ENCODE data around the gene BCKDHA.
"Not testable (repeated sequence)": the region's sequence is repeated elsewhere in the genome, so short reads cannot be mapped to it uniquely, and the experiment has no call there.

BCKDHA gene

DNA sequence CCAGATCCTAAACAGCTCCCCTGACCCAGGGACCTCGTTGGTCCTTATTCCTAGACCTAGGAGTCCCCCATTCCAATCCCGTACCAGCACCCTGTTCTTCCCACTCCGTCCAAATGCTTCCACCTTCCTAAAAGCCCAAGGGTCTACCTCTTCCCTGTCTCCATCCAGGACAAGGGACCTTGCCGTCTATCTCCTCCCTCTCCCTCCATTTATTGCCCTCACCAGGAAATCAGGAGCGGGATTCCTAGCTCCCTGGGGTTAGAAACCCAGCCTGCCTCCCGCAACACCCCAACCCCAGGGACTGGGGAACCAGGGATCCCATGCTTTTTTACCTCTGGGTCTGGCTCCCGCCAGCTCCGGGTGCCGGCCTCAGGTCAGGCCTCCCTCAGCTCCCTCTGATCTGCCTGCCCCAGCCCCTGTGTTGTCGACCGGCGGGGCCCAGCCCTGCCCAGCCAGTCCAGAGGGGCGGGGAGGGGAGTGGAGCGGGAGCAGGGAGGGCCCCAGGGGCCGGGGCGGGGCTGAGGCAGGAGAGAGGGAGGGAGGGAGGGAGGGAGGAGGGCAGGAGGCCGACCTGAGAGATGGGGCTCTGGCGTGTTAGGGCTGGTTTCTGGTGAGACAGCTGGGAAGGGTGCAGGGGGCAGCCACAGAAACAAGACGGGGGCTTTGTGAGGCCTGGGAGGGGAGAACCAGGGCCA is 29.5 kb downstream of the BCKDHA start, which contains the start of gene B3GNT8:
Gene B3GNT8, minus strand, starts transcription at position 423 of the 695 bp plus-strand sequence. CDS start 596 bp downstream, outside the sequence.
- Histone ChIP-seq H3K27ac (ENCODE audit: low read depth, low read length) (no peak within 1 kb of the TSS), H2AFZ (ENCODE audit: low read length, unreplicated experiment) (no peak within 1 kb of the TSS), H3K36me3 (ENCODE audit: insufficient read depth, low read length) (no peaks in the 10 kb centered on the region), H3K4me1 (ENCODE audit: control insufficient read depth, insufficient read depth, low read length, unreplicated experiment) (no peaks in the 10 kb centered on the region), H3K79me2 (ENCODE audit: control insufficient read depth, insufficient read depth, low read length, unreplicated experiment) (no peaks in the 10 kb centered on the region), H3K27me3 (ENCODE audit: insufficient read depth, low read length) (no peaks in the 10 kb centered on the region), H3K4me3 (ENCODE audit: low read depth, low read length) (peak within 1 kb of the TSS; percentile 35)

DNA sequence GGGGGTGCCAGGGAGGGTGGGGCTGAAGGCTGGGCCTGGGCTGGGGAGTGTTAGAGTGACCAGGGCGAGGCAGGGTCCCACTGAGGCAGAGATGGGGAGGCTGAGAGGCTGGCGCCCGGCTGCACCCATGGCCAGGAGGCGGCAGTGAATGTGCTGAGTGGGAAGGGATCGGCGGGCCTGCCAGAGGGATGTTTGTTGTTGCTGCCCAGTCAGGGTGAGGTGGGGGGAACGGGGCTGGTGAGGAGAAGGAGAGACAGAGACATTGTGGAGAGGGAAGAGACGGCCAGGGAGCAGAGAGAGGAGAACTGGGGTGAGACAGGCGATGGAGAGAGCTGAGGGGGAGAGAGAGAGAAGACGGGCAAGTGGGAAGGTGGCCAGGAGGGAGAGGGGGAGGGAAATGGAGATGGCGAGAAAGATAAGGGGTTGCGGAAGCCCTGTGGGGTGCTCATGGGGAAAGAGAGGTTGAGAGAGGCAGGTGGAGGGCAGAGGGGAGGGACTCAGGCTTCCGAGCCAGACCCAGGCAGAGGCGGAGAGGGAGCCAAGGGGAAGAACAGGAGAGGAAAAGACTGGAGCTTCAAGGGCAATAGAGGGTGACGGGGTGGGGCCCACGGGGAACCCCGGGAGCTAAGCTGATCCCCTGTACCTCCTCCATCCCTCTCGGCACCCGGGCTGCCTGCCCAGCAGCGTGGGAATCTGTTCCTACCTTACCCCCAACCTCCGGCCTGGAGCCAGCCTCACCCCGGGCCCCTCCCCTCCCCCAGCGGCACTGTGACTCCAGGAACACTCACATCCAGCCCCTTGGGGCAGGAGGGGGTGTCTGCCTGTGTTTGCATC is 30.2 kb downstream of the BCKDHA start:
- no peak overlapping the region for H2AFZ ChIP-seq (ENCODE audit: low read length, unreplicated experiment)
- H3K4me3 ChIP-seq (ENCODE audit: low read depth, low read length), result no peak overlapping the region; the same call in 1 of the 2 replicates
- H3K36me3 ChIP-seq (ENCODE audit: insufficient read depth, low read length), result no peaks in the 10 kb centered on the region
- H3K4me1 ChIP-seq (ENCODE audit: control insufficient read depth, insufficient read depth, low read length, unreplicated experiment), result no peaks in the 10 kb centered on the region
- H3K27me3 ChIP-seq (ENCODE audit: insufficient read depth, low read length), result no peaks in the 10 kb centered on the region
- H3K79me2 ChIP-seq (ENCODE audit: control insufficient read depth, insufficient read depth, low read length, unreplicated experiment), result no peaks in the 10 kb centered on the region
- H3K27ac ChIP-seq (ENCODE audit: low read depth, low read length), result no peak overlapping the region

DNA sequence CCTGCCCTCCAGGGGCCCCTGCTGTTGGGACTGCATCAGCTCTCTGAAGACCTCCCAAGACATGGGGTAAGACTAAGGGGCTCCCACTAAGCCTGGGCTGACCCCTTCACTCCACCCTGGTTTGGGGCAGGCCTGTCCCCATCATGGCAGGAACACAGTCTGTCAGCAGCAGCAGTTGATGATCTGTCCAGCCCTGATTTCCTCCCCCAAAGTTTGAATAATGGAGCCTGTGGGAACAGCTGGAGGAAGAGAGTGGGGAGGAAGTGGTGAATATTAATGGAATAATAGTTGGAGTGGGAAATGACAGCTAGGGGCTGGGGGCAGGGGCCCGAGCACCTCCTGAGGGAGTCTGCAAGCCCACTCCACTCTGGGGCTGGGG is 30.9 kb downstream of the BCKDHA start:
- Histone ChIP-seq H3K79me2 (ENCODE audit: control insufficient read depth, insufficient read depth, low read length, unreplicated experiment) (no peaks in the 10 kb centered on the region), H2AFZ (ENCODE audit: low read length, unreplicated experiment) (no peak overlapping the region), H3K27ac (ENCODE audit: low read depth, low read length) (no peak overlapping the region), H3K4me3 (ENCODE audit: low read depth, low read length) (no peak overlapping the region), H3K4me1 (ENCODE audit: control insufficient read depth, insufficient read depth, low read length, unreplicated experiment) (no peaks in the 10 kb centered on the region), H3K27me3 (ENCODE audit: insufficient read depth, low read length) (no peaks in the 10 kb centered on the region), H3K36me3 (ENCODE audit: insufficient read depth, low read length) (no peaks in the 10 kb centered on the region)

GRCh38 chr19:41430922-41431321 is 33.3 kb downstream of the BCKDHA start:
- Histone ChIP-seq H3K4me1 (ENCODE audit: control insufficient read depth, insufficient read depth, low read length, unreplicated experiment) (no peaks in the 10 kb centered on the region), H2AFZ (ENCODE audit: low read length, unreplicated experiment) (no peak overlapping the region), H3K4me3 (ENCODE audit: low read depth, low read length) (no peak overlapping the region), H3K79me2 (ENCODE audit: control insufficient read depth, insufficient read depth, low read length, unreplicated experiment) (no peaks in the 10 kb centered on the region), H3K27ac (ENCODE audit: low read depth, low read length) (no peak overlapping the region), H3K27me3 (ENCODE audit: insufficient read depth, low read length) (no peaks in the 10 kb centered on the region), H3K36me3 (ENCODE audit: insufficient read depth, low read length) (no peaks in the 10 kb centered on the region)

DNA sequence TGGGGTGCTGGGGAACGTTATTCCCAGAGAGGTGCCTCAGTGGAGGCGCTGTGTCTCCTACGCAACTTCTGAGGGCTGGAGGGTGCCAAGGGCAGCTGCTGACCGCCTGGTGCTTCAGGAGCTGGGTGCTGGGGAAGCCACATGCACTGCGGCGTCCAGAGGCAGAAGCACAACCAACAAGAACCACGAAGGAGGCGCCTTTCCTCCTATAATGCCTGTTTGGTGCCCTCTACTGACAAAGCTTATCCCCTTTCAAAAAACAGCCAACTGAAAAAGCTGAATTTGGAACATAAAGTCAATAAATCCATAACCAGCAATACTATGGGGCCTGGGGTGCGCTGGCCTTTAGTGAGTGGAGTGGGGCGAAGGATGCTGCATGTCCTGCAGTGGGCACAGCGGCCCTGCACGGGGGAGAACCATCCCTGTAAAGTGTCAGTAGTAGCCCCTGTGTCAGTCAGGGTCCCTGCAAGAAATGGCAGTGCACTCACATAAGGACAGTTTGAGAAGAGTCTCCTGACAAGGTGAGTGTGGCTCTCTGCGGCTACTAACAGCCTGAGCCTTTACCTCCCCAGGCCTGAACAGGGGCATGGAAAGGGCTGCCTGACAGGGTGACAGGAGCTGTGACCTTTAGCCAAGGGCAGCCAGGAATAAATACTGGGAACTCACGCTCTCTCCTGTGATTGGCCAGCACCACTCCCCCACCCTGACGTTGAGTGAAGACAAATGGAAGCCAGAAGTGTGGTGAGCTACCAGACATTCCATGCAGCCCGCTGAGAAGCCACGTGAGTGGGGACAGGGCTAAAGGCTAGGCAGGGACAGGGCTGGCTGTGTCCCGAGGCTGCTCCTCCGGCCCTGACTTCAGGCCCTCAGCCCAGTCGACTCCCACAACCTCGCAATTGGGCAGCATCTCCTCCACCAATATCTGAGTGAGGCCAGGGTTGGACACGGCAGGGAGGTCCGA is 34.1 kb downstream of the BCKDHA start:
- H2AFZ ChIP-seq (ENCODE audit: low read length, unreplicated experiment), result no peak overlapping the region
- H3K27ac ChIP-seq (ENCODE audit: low read depth, low read length), result no peak overlapping the region
- H3K27me3 ChIP-seq (ENCODE audit: insufficient read depth, low read length), result no peaks in the 10 kb centered on the region
- H3K4me1 ChIP-seq (ENCODE audit: control insufficient read depth, insufficient read depth, low read length, unreplicated experiment), result no peaks in the 10 kb centered on the region
- H3K79me2 ChIP-seq (ENCODE audit: control insufficient read depth, insufficient read depth, low read length, unreplicated experiment), result no peaks in the 10 kb centered on the region
- no peaks in the 10 kb centered on the region for H3K36me3 ChIP-seq (ENCODE audit: insufficient read depth, low read length)
- no peak overlapping the region for H3K4me3 ChIP-seq (ENCODE audit: low read depth, low read length)

- Histone ChIP-seq H2AFZ (ENCODE audit: low read length, unreplicated experiment) (no peak overlapping the region), H3K27me3 (ENCODE audit: insufficient read depth, low read length) (no peaks in the 10 kb centered on the region), H3K36me3 (ENCODE audit: insufficient read depth, low read length) (no peaks in the 10 kb centered on the region), H3K4me3 (ENCODE audit: low read depth, low read length) (no peak overlapping the region), H3K79me2 (ENCODE audit: control insufficient read depth, insufficient read depth, low read length, unreplicated experiment) (no peaks in the 10 kb centered on the region), H3K4me1 (ENCODE audit: control insufficient read depth, insufficient read depth, low read length, unreplicated experiment) (no peaks in the 10 kb centered on the region), H3K27ac (ENCODE audit: low read depth, low read length) (no peak overlapping the region)
Measured at GRCh38 chr19:41433171-41433570, 35.6 kb downstream of the BCKDHA start.

DNA sequence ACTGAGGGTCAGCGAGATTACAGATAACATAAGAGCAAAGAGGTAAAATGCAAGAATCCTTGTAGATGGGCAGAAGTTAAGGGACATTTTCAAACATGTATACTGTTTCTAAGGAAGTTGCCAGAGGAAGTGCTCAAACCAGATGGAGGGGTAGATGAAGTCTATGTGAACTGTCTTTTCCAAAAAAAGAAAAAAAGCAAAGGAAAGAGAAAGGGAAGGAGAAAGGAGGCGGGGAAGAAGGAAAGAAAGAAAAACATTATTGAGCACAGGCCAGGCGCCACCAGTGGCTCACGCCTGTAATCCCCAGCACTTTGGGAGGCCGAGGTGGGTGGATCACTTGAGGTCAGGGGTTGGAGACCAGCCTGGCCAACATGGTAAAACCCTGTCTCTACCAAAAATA is 36.8 kb downstream of the BCKDHA start:
- no peaks in the 10 kb centered on the region for H3K36me3 ChIP-seq (ENCODE audit: insufficient read depth, low read length)
- H3K4me1 ChIP-seq (ENCODE audit: control insufficient read depth, insufficient read depth, low read length, unreplicated experiment), result no peaks in the 10 kb centered on the region
- no peak overlapping the region for H3K4me3 ChIP-seq (ENCODE audit: low read depth, low read length)
- no peak overlapping the region for H3K27ac ChIP-seq (ENCODE audit: low read depth, low read length)
- H3K27me3 ChIP-seq (ENCODE audit: insufficient read depth, low read length), result no peaks in the 10 kb centered on the region
- peaks cover 3% of the 10 kb centered on the region for H3K79me2 ChIP-seq (ENCODE audit: control insufficient read depth, insufficient read depth, low read length, unreplicated experiment)
- H2AFZ ChIP-seq (ENCODE audit: low read length, unreplicated experiment), result no peak overlapping the region

- H3K79me2 ChIP-seq (ENCODE audit: control insufficient read depth, insufficient read depth, low read length, unreplicated experiment); H3K27ac ChIP-seq (ENCODE audit: low read depth, low read length); H3K27me3 ChIP-seq (ENCODE audit: insufficient read depth, low read length); H3K4me1 ChIP-seq (ENCODE audit: control insufficient read depth, insufficient read depth, low read length, unreplicated experiment); H3K4me3 ChIP-seq (ENCODE audit: low read depth, low read length); H3K36me3 ChIP-seq (ENCODE audit: insufficient read depth, low read length); H2AFZ ChIP-seq (ENCODE audit: low read length, unreplicated experiment): not testable (repeated sequence)
Measured at GRCh38 chr19:41435376-41435775, 37.8 kb downstream of the BCKDHA start.

DNA sequence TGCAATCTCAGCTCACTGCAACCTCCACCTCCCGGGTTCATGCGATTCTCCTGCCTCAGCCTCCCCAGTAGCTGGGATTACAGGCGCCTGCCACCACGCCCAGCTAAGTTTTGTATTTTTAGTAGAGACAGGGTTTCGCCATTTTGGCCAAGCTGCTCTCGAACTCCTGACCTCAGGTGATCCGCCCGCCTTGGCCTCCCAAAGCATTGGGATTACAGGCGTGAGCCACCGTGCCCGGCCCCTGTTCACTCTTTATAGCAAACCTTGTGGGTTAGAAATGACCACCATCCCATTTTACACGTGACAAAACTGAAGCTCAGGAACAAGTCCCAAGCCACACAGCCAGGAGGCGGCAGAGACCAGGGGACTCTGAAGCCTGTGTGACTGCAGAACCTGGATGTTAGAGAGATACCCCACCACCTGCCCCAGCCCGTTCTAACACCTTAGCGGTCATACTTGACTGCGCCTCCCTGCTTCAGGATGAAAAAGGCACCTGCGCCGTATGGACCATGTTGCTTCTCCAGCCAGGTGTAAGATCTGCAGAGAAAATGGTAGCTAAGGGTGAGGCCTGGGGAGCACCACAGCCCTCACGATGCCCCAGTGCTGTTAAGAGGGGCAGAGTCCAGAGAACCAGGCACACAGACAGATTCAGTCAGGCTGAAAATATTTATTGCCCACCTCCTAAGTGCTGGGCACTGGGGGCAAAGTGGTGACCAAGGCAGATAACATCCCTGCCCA is 38.5 kb downstream of the BCKDHA start:
- Histone ChIP-seq H3K4me1 (ENCODE audit: control insufficient read depth, insufficient read depth, low read length, unreplicated experiment) (no peaks in the 10 kb centered on the region), H3K4me3 (ENCODE audit: low read depth, low read length) (no peak overlapping the region), H3K36me3 (ENCODE audit: insufficient read depth, low read length) (no peaks in the 10 kb centered on the region)

GRCh38 chr19:41436674-41436951 is 39.0 kb downstream of the BCKDHA start:
- Histone ChIP-seq H2AFZ (ENCODE audit: low read length, unreplicated experiment) (no peak overlapping the region), H3K79me2 (ENCODE audit: control insufficient read depth, insufficient read depth, low read length, unreplicated experiment) (peaks cover 3% of the 10 kb centered on the region), H3K27ac (ENCODE audit: low read depth, low read length) (no peak overlapping the region), H3K4me3 (ENCODE audit: low read depth, low read length) (no peak overlapping the region), H3K27me3 (ENCODE audit: insufficient read depth, low read length) (no peaks in the 10 kb centered on the region), H3K36me3 (ENCODE audit: insufficient read depth, low read length) (no peaks in the 10 kb centered on the region), H3K4me1 (ENCODE audit: control insufficient read depth, insufficient read depth, low read length, unreplicated experiment) (no peaks in the 10 kb centered on the region)

More for the DNA sequence above, 38.5 kb downstream of the BCKDHA start:
- Histone ChIP-seq H3K27me3 (ENCODE audit: insufficient read depth, low read length) (no peaks in the 10 kb centered on the region), H2AFZ (ENCODE audit: low read length, unreplicated experiment) (no peak overlapping the region), H3K79me2 (ENCODE audit: control insufficient read depth, insufficient read depth, low read length, unreplicated experiment) (peaks cover 3% of the 10 kb centered on the region), H3K27ac (ENCODE audit: low read depth, low read length) (no peak overlapping the region)
